AG04449 (cell line): Measurements from ENCODE around the gene TXNRD2.
A peak's percentile ranks its signal among the peaks of the same experiment; 100 is the strongest.

ENCODE experiments used
- CTCF ChIA-PET: fragments of 350-600 bp; formaldehyde crosslinking; extraction: SDS; loops from one replicate; lab custom pipeline; 2021; ENCODE audit warnings: antibody characterized with exemption; lab: Yijun Ruan, JAX
- POLR2A ChIA-PET: fragments of 400-600, 350-600 bp; formaldehyde crosslinking; extraction: SDS; loops from one replicate; lab custom pipeline; 2020; ENCODE audit warnings: antibody characterized with exemption, inconsistent platforms; lab: Yijun Ruan, JAX
- DNase-seq: peaks from one replicate; pipeline ENCODE4 v3.0.0-alpha.2; 2010; ENCODE audit warnings: low read depth, low spot score
- H3K4me3 ChIP-seq: 2 replicates; pipeline ENCODE4 v1.5.1; 2011; ENCODE audit warnings: low read depth, mild to moderate bottlenecking, control low read depth, low read length
- TF ChIP-seq, protein P1 (sequence below): IDR thresholded peaks from one replicate; pipeline ENCODE4 v1.5.1; 2011; ENCODE audit warnings: mild to moderate bottlenecking, moderate library complexity, low read length, control low read depth, inconsistent platforms; ENCODE audit not compliant: insufficient read depth; ENCODE audit errors: missing control alignments

The TXNRD2 gene

GRCh38 chr22:19988965-19989724 lies 47.5 kb upstream of the TXNRD2 start:
- DNase-seq, result no peak
- CTCF ChIA-PET, result interaction anchor here (1.1 to 7.5 kb wide), 3 partner anchors 19 to 258 kb away, joined by 3 to 45 read pairs (median 4); no protein-coding TSS in a partner anchor
- TF ChIP-seq, protein P1, sequence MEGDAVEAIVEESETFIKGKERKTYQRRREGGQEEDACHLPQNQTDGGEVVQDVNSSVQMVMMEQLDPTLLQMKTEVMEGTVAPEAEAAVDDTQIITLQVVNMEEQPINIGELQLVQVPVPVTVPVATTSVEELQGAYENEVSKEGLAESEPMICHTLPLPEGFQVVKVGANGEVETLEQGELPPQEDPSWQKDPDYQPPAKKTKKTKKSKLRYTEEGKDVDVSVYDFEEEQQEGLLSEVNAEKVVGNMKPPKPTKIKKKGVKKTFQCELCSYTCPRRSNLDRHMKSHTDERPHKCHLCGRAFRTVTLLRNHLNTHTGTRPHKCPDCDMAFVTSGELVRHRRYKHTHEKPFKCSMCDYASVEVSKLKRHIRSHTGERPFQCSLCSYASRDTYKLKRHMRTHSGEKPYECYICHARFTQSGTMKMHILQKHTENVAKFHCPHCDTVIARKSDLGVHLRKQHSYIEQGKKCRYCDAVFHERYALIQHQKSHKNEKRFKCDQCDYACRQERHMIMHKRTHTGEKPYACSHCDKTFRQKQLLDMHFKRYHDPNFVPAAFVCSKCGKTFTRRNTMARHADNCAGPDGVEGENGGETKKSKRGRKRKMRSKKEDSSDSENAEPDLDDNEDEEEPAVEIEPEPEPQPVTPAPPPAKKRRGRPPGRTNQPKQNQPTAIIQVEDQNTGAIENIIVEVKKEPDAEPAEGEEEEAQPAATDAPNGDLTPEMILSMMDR, result no peak
- POLR2A ChIA-PET, result no interaction called here
- no peak overlapping the region for H3K4me3 ChIP-seq

DNA sequence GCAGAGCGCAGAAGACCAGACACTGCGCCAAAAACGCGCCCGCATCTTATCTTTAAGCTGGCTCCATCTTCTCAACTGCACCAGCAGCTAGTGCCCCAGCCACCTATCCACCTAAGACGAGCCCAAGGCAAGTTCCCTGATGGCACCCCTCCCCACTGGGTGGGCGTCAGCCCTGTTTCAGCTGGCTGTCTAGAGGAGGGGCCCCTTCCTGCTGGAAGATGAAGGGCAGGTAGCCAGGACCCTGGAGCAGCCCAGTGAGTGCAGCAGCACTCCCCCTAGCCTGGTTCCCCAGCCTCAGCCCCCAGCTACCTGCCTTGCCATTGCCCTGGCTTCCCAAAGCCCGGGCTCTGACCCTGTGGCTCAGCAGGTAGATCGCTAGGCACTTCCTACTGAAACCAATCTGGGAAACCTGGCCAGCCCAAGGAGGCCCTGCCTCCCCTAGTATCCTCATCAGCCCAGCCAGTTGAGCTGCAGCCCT lies 46.8 kb upstream of the TXNRD2 start:
- H3K4me3 ChIP-seq, result no peak overlapping the region
- TF ChIP-seq, protein P1, result no peak
- no peak for DNase-seq
- CTCF ChIA-PET, result interaction anchor here (1.1 to 7.5 kb wide), 2 partner anchors 26 to 257 kb away, joined by 3 to 45 read pairs; no protein-coding TSS in a partner anchor
- POLR2A ChIA-PET, result interaction anchor here (1.0 kb wide), 1 partner anchor 10 kb away, joined by 3 read pairs; no protein-coding TSS in a partner anchor

DNA sequence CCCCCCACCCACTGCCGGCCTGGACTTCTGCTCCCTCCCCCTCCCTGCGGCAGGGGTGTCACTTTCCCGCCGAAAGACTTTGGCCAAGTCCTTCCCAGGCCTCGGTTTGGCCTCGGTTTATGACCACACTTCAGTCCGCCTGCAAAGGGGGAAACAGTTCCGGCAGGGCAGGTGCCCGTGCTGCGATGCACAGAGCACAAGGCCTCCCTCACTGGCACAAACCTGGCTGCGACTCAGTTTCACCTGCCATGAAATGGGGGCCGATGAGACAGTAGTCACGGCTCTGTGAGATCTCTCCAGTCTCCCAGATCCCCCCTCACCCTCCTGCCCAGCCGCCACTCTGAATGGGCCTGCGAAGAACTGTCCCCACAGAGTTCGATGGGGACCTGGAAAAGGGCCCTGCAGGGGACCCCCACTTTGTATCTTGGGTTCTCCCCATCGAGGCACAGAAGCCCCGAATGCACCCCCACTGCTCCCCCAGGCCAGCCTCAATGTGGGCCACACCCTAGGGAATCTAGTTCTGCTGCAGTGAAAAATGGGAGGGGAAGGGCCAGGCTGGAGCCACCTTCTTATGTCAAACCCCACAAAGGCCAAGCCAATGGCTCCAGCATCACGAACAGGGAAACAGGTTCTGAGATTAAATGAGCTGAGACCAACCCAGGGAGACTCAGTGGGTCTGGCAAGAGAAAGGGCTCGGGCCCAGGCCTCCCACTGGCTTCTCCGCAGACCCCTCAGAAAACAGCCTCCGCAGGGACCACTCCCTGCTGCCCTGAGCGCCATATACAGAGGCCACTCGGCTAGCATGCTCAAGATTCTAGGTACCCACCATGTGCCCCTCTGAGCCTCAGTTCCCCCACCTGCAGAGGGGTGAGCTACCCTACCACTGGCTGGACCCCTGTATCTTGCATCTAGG lies 46.0 kb upstream of the TXNRD2 start:
- TF ChIP-seq, protein P1, result no peak
- CTCF ChIA-PET, result interaction anchor here (1.1 to 7.5 kb wide), 3 partner anchors 18 to 257 kb away, joined by 3 to 45 read pairs (median 5); no protein-coding TSS in a partner anchor
- no peak for DNase-seq
- H3K4me3 ChIP-seq, result no peak overlapping the region; the same call in 1 of the 2 replicates
- POLR2A ChIA-PET, result interaction anchor here (1.0 kb wide), 1 partner anchor 11 kb away, joined by 3 read pairs; no protein-coding TSS in a partner anchor

GRCh38 chr22:19986410-19987341 lies 45.1 kb upstream of the TXNRD2 start:
- ChIA-PET CTCF (interaction anchor here (1.4 to 7.5 kb wide), 2 partner anchors 17 to 27 kb away, joined by 5 to 45 read pairs; no protein-coding TSS in a partner anchor), POLR2A (interaction anchor here (1.0 kb wide), 1 partner anchor 9 kb away, joined by 3 read pairs; no protein-coding TSS in a partner anchor)
- TF ChIP-seq, protein P1, result no peak
- H3K4me3 ChIP-seq, result peak overlapping the region; percentile 64
- DNase-seq, result no peak

DNA sequence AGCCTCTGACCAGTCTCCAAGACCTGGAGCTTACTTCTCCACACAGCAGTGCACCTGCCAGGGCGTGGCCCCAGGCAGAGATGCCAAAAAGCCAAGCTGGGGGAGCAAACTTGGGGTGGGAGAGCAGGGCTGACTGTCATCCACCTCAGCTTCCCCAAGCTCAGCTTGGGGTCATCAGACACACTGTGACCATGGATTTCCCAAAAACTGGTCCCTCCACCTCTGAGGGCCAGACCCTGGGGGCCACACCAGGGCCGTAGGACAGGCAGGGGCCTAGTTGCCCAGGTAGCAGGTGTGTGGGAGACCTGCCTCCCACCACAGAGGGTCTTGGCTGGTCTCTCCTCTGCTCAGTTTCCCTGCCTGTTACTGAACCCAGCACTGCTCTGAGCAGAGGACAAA lies 44.4 kb upstream of the TXNRD2 start:
- TF ChIP-seq, protein P1, result no peak
- ChIA-PET POLR2A (interaction anchor here (1.0 kb wide), 1 partner anchor 10 kb away, joined by 3 read pairs; no protein-coding TSS in a partner anchor), CTCF (interaction anchor here (1.4 to 7.5 kb wide), 2 partner anchors 16 to 28 kb away, joined by 5 to 45 read pairs; no protein-coding TSS in a partner anchor)
- DNase-seq, result no peak
- H3K4me3 ChIP-seq, result peak overlapping the region; percentile 64
